GM19043 (cell line): ENCODE results near the gene NT5DC4.
A peak's percentile ranks its signal among the peaks of the same experiment; 100 is the strongest.

Experiments
- ATAC-seq: cut with Tn5 transposase; IDR thresholded peaks from one replicate; pipeline ENCODE4 v1.9.1; 2021; ENCODE audit warnings: low read depth; ENCODE audit not compliant: unreplicated experiment

NT5DC4 gene

GRCh38 chr2:112749755-112750559 lies 29.1 kb downstream of the NT5DC4 start:
- ATAC-seq, result peak; percentile 68

GRCh38 chr2:112750560-112750843 lies 29.7 kb downstream of the NT5DC4 start:
- no peak for ATAC-seq

- ATAC-seq, result no peak
These were observed 30.8 kb downstream of the NT5DC4 start for GRCh38 chr2:112751451-112752197.

DNA sequence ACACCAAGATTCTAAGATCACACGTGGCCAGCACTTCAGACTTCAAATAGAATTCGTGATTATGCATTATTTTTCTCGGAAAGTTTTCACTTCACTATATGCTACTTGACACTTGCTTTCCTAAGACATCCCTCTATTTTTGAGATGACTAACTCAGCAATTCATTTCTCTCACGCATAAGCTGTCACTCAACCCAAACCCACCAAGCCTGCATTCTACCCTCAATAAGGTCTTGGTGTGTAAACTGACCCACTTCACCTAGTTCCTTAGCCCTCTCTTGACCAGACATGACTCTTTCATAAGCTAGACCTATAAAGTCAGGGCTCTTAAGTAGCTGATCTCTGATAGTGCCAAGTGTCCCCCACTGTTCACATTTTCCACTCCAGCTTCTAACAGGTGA lies 31.8 kb downstream of the NT5DC4 start:
- no peak for ATAC-seq

DNA sequence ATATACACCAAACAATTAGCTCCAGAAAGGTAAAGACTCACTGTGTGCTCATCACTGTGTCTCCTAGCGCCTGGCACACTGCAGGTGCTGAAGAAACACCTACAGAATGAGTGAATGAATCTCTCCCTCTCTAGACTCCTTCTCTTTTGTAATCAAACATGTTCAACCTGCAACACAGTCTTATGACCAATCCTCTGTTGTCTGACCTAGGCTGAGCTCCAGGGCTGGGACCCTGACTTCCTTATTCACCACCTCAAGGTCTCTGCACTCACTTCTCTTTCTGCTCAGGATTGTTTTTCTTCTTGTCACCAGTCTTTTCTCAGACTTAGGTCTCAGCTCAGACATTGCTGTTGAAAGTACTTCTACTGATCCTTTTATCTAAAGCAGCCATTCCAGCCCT lies 33.7 kb downstream of the NT5DC4 start:
- ATAC-seq, result no peak

- no peak for ATAC-seq
These were observed 34.6 kb downstream of the NT5DC4 start for GRCh38 chr2:112755444-112755843.

DNA sequence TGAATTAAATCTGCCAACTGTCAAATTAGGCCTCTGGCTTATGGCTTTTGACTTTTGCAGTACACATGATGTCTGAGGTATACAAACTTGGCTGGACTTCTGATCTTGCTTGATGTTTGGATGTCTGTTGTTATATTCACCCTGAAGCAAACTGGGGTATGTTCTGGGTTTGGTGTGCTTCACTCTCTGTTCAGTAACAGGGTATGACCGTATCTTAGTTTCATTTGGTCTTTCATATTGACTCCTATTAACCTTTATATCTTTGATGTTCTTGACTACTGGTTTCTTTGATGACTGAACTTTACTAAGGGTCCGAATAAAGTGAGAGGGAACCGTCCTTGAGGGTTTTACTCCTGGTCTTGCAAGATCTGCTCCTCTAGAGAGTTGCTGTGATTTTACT lies 35.4 kb downstream of the NT5DC4 start:
- ATAC-seq, result no peak

- ATAC-seq, result no peak
These were observed 36.4 kb downstream of the NT5DC4 start for GRCh38 chr2:112757265-112757664.

GRCh38 chr2:112758711-112759110 lies 37.9 kb downstream of the NT5DC4 start:
- no peak for ATAC-seq

DNA sequence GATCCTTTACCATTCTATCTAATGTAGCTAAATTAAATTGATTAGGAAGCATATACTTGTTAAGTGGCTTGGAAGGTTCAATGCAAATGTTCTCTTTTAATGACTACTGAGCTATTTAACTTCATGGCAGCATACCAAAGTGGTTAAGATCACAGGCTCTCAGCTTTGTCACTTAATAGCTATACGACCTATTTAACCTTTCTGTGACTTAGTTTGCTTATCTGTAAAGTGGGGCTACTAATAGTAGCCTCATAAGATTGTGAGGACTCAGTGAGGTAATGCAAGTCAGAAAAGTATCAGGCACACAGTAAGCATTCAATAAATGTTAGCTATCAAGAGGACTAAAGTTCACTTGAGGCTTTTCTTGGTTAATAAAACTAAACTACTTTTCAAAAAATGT lies 39.3 kb downstream of the NT5DC4 start:
- no peak for ATAC-seq

DNA sequence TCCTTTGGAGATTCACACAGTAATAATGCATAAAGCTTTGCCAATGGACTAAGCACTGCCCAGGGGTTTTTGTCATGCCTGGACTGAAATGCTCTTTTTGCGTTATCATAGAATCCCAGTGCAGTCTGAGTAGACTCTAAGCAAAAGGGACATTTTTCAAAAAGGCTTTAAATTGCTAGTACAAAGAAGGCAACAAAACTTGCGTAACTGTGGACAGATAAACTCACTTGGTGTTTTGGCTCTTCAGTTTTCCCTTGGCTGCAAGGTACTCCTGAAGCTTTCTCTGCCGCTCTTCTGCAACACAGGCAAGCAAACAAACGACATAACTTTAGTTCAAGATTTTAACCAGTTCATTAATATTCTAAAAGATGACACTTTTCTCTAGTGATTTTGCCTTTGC lies 41.5 kb downstream of the NT5DC4 start:
- ATAC-seq, result no peak

- ATAC-seq, result peak; percentile 97
These were observed 43.5 kb downstream of the NT5DC4 start, which contains the start of gene CKAP2L for GRCh38 chr2:112764071-112765044. Gene CKAP2L (minus strand): TSS chr2:112764609. CDS start chr2:112764598, 11 bp downstream.

DNA sequence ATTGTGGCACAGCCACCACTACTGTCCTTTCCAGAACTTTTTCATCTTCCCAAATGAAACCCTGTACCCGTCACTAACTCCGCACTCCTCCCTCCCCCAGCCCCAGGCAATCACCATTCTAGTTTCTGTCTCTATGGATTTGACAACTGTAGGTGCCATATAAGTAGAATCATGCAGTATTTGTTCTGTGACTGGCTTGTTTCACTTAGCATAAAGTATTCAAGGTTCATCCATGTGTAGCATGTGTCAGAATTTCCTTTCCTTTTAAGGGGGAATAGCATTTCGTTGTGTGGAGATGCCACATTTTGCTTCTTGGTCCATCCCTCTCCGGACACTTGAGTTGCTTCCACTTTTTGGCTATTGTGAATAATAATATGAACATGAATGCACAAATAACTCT lies 44.4 kb downstream of the NT5DC4 start:
- no peak for ATAC-seq

DNA sequence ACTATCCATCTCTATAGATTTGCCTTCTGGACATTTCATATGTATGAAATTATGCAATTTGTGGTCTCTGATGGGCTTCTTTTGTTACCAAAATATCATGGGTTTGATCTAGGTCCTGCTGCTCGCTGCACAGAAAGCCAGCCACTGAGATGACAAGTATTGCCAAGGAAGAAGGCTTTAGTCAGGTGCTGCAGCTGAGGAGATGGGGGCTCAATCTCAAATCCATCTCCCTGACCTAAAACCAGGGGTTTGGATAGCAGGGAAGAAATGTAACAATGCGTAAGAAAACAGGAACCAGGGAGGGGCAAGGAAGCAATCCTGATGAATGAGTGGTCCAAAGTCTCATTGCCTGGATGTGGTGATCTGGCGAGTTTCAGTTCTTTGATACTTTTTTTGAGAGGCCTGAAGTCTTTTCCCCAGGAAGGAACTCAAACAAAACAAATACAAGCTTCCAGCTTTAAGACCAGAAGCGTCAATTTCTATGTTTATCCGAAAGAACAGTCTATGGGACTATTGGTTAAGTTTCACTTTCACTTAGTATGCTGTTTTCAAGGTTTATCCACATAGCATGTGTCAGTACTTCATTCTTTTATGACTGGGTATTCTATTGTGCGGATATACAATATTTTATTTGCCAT lies 47.0 kb downstream of the NT5DC4 start:
- ATAC-seq, result no peak

DNA sequence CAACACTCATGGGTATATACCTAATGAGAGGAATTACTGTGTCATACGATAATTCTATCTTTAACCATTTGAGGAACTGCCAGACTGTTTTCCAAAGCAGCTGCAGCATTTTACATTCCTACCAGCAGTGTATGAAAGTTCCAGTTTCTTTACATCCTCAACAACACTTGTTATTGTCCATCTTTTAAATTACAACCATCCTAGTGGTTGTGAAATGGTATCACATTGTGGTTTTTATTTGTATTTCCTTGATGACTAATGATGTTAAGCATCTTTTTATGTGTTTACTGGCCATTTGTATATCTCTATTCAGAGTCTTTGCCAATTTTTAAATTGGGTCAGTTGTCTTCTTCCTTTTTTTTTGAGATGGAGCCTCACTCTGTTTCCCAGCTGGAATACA lies 47.6 kb downstream of the NT5DC4 start:
- ATAC-seq, result no peak

GRCh38 chr2:112772322-112772721 lies 51.5 kb downstream of the NT5DC4 start:
- ATAC-seq, result peak; percentile 54

- ATAC-seq, result no peak
These were observed 52.2 kb downstream of the NT5DC4 start for GRCh38 chr2:112772911-112773475.

GRCh38 chr2:112773556-112773955 lies 52.7 kb downstream of the NT5DC4 start:
- no peak for ATAC-seq

DNA sequence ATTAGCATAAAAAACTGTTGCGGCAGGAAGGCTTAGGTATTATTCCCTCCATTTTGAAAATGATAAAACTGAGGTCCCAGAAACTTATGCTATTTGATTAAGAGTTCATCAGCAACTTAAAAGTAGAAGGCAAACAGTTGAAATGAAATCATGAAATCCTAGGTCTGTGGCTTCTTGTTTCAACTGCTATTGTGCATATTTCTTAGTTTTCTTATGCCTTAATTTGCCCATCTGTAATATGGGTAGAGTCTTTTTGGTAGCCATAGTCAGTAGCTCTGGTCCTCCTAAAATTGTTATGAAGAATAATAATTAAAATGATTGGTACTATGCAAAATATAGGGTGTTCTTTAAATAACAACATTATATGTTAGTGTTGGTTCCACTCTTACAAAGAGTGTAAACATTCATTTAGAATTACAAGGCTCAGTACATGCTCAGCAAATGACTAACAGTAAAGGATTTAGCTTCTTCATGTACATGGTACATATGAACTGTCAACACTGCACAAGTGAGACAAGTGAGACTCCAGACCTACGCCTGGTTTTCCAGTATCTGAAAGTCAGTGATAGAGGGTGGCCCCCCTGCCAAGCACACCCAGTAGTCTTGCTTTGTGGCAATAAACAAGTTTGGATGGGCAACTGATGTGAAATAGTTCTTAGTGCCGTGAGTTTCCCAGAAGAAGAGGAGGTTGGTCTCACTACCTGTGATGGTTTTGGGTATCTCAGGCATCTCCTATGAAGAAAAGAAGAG lies 53.9 kb downstream of the NT5DC4 start:
- no peak for ATAC-seq
